ENCODE measurements around the gene C19orf53.

Gene C19orf53

DNA sequence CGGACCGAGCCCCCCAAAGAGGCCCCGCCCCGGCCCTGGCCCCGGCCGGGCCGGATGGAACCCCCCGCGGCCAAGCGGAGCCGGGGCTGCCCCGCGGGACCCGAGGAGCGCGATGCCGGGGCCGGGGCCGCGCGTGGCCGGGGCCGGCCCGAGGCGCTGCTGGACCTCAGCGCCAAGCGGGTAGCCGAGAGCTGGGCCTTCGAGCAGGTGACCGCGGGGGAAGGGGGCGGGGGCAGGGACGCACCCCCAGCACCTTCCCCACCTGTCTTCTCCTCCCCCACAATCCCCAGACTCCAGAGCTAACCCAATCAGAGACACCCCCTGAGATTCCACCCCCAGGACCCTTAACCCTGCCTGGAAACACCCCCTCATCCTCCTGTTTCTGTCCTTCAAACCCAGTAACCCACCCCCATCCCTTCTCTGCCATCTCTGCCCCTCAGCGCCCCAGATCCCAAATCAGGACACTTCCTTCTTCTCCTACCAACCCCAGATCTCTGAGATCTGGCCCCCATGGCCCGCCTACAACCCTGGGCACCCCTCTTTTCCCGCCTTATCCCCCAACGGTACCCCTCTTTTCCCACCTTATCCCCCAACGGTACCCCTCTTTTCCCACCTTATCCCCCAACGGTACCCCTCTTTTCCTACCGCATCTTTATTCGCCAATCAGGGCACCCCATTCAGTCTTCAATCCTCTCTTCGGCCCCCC, 21.5 kb downstream of the C19orf53 start:
- DNase-seq (ENCODE audit: low read depth in 2 of 3, low spot score in 2 of 3): no peak

DNA sequence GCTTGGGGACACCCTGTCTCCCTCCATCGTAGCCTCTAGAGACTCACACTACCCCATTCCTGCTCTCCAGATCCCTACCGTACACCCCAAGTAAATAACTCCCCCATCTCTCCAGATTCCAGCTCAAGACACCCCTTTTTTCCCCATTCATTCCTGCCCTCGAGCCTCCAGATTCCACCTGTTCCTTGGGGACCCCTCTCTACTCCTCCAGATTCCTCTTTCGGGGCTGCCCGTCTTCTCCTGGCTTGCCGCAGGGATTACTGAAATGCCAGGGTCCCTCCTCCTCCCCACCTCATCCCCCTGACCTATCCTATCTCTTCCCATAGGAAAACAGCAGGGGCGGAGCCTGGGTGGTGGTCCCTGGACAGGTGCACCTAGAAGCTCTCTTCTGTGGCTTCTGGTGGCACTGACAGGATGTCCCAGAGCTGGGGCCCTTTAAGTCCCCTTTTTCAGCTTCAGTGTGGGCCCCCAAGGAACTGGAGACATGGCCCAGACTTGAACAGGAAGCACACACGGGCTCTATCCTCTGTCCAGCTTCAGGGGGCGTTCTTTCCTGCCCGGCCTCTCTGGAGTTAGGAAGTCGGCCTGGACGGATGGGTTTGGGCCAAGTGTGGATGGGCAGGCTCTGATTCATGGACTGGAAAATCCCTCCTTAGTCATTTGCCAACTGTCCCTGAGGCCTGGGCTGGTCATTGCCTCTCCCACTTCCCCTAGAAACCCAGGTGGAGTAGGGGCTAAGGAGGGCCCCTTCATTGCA, 22.2 kb downstream of the C19orf53 start:
- no peak for DNase-seq (ENCODE audit: low read depth in 2 of 3, low spot score in 2 of 3)

DNA sequence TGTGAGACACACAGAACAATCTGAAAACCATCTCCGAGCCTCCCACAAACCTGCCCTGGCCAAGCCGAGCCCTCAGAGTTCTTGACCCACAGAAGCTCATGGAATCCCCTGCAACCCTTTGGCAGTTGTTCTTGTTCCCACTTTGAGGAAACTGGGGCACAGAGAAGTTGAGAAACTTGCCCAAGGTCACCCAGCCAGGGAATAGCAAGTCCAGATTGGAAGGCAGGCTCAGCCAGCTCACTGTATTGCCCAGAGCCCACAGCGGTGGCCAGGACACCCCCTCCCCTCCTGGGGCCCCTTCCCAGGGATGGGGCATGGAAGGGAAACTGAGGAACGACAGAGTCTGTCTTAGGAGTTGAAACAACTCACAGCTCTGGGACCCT, 22.8 kb downstream of the C19orf53 start:
- DNase-seq (ENCODE audit: low read depth in 2 of 3, low spot score in 2 of 3): no peak

DNA sequence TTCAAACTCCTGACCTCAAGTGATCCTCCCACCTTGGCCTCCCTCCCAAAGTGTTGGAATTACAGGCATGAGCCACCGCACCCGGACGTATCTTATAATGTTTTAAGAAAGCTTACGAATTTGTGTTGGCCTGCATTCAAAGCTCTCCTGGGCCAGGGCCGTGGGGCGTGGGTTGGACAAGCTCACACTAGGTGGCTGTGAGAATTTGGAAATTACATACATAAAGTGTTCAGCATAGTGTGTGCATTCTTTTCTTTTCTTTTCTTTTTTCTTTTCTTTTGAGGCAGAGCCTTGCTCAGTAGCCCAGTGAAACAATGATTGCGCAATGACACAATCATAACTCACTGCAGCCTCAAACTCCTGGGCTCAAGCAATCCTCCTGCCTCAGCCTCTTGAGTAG, 23.6 kb downstream of the C19orf53 start:
- DNase-seq (ENCODE audit: low read depth in 2 of 3, low spot score in 2 of 3): no peak

DNA sequence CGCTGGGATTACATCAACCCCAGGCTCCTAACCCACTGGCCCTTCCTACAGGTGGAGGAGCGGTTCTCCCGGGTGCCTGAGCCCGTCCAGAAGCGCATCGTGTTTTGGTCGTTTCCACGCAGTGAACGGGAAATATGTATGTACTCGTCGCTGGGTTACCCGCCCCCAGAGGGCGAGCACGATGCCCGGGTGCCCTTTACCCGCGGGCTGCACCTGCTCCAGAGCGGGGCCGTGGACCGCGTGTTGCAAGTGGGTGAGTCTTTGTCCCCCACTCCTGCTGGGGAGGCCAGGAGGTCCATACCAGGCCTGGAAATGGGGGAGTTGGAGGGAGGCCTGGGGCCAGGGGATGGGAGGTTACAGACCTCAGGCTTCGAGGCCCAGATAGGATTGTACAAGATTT, 25.4 kb downstream of the C19orf53 start:
- no peak for DNase-seq (ENCODE audit: low read depth in 2 of 3, low spot score in 2 of 3)

DNA sequence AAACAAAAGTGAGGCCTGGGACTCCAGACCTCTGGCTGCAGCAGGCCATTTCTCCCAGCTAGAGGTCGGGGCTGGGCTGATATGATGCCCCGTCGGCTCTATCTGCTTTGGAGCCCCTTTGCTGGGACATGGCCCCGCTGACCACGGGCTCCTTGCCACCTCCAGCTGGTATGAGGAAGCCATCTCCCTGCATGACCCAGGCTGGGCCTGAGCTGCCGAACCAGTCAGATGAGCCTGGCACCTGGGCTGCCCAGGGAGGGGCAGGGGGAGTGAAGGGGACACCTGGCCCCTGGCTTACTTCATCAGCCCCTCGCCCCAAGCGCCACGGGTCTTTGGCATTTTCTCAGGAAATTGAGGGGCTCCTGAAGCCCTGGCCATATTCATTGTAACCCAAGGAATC, 28.8 kb downstream of the C19orf53 start:
- DNase-seq (ENCODE audit: low read depth in 2 of 3, low spot score in 2 of 3): no peak

DNA sequence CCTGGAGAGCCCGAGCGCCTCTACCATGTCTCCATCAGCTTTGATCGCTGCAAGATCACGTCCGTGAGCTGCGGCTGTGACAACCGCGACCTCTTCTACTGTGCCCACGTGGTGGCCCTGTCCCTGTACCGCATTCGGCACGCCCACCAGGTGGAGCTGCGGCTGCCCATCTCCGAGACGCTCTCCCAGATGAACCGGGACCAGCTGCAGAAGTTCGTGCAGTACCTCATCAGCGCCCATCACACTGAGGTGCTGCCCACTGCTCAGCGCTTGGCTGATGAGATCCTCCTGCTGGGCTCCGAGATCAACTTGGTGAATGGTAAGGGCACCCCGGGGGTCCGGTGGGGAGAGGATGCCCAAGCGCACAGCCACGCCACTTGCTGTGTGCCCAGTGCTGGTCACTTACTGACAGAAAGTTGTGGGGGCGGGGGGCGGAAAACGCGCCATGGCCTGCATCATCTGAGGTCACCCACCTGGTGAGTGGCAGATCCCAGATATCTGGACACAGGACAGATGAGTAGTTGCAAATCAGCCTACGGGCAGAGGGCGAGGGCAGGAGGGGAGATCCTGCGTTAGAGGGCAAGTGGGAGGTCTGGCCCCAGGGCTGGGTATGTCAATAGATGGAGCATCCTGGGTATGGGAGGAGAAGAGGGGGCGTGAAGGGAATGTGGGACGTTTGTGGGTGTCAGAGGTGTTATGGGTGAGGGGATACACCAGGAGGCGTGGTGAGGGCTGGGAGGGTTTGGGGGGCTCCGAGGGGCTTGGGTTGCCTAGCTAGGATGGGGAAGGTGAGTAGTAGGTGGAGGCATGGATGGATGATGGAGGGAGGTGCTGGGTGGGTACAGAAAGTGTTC, 30.8 kb downstream of the C19orf53 start:
- no peak for DNase-seq (ENCODE audit: low read depth in 2 of 3, low spot score in 2 of 3)

DNA sequence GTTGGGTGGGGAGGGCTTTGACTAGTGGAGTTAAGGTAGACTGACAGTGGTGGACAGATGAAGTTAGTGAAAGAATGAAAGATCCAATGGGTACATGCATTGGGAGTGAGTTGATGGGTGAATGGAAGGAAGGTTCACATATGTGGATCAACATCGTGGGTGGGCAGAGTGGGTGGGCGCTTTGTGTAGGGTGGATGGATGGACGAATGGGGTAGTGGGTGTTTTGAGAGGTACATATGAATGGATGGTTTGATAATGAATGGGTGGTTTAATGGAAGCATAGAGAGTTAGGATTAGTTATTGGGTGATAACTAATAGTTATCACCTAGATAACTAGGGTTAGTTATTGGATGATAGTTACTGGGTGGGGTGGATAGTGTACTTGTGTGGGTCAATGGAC, 32.5 kb downstream of the C19orf53 start:
- DNase-seq (ENCODE audit: low read depth in 2 of 3, low spot score in 2 of 3): no peak

DNA sequence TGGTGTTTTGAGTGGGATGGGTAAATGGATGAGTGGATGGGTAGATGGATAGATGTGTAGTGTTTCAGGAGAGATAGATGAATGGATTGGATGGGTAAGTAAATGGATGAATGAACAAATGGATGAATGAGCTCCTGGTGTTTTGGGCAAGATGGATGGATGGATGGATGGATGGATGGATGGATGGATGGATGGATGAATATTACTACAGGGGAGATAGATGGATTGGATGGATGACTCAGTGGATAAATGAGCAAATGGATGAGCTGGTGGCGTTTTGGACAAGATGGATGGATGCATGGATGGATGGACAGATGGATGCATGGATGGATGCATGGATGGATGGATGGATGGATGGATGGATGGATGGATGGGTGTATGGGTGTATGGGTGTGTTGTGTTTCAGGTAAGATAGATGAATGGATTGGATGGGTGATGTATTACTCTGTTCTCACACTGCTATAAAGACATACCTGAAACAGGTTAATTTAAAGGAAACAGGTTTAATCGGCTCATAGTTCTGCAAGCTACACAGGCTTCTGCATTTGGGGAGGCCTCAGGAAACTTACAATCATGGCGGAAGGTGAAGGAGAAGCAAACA, 33.3 kb downstream of the C19orf53 start:
- no peak for DNase-seq (ENCODE audit: low read depth in 2 of 3, low spot score in 2 of 3)

DNA sequence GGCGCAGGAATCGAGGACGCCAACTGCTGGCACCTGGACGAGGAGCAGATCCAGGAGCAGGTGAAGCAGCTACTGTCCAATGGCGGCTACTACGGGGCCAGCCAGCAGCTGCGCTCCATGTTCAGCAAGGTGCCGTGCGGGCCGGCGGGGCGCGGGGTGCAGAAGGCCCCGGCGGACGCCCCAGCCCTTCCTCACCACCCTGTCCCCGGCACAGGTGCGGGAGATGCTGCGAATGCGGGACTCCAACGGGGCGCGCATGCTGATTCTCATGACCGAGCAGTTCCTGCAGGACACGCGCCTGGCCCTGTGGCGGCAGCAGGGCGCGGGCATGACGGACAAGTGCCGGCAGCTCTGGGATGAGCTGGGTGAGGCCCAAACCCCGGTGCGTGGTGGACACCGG, 34.6 kb downstream of the C19orf53 start:
- no peak for DNase-seq (ENCODE audit: low read depth in 2 of 3, low spot score in 2 of 3)

DNA sequence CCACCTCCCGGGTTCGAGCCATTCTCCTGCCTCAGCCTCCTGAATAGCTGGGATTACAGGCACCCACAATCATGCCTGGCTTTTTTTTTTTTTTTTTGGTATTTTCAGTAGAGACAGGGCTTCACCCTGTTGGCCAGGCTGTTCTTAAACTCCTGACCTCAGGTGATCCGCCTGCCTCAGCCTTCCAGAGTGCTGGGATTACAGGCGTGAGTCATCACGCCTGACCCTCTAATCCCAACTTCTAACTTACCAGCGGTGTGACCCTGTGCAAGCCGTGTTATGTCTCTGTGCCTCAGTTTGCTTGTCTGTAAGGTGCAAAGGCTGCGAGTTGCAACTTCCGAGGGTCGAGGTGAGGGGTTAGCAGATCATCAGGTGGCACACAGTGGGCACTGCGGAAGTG, 38.3 kb downstream of the C19orf53 start:
- DNase-seq (ENCODE audit: low read depth in 2 of 3, low spot score in 2 of 3): no peak

DNA sequence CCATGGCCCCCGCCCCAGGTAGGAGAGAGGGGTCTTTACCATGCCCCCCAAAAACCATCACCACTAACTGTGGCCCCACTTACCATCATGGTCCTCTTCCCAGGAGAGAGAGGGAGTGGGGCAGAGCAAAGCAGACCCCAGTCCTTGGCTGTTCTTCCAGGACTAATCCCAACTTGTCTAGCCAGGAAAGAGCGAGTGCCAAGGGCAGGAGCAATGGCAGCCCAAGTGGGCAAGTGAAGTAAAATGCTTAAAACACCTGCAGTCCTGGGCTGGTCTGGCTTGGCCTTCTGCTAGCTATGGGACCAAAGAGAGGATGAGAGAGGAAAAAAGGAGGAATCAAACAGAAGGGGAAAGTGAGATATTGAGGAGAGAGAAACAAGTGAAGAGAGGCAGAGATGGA, 38.9 kb downstream of the C19orf53 start:
- no peak for DNase-seq (ENCODE audit: low read depth in 2 of 3, low spot score in 2 of 3)

DNA sequence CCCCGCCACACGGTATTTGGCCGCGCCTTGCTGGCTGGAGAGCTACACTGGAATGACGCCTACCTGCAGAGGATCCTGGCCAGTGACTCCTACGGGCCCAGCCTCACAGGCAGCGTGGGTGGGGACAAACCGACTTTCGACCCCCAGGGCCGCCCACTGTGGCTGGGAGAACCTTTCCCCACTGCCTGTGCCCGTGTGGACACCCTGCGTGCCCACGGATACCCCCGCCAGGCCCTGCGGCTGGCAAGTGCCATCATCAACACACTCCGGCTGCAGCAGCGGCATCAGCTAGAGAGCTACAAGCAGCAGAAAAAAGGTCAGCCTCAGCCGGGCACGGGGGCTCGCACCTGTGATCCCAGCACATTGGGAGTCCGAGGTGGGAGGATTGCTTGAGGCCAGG, 40.3 kb downstream of the C19orf53 start:
- DNase-seq (ENCODE audit: low read depth in 2 of 3, low spot score in 2 of 3): no peak

DNA sequence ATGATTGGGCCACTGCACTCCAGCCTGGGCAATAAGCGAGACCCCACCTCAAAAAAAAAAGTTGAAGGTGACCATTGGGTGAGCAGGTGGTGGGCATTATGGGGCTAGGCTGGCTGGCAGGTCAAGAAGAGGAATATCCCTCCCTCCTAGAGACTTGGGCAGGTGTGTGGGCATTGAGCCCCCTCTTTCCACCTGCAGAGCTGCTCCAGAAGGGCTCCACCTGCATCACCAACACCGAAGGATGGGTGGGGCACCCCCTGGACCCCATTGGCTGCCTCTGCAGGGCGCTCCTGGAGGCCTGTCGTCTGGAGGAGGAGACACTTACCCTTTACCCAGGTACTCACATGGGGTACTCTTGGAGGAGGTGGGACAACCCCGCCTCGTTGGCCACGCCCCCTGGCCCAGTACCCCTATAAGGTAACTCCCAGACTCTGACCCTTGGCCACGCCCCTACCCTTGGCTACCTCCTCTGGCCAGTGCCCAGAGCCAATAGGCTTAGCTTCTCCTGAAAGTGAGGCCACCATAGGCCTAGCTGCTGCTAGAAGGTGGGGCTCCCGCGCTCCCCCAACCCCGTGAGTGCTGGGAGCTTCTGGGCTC, 42.9 kb downstream of the C19orf53 start:
- DNase-seq (ENCODE audit: low read depth in 2 of 3, low spot score in 2 of 3): no peak

DNA sequence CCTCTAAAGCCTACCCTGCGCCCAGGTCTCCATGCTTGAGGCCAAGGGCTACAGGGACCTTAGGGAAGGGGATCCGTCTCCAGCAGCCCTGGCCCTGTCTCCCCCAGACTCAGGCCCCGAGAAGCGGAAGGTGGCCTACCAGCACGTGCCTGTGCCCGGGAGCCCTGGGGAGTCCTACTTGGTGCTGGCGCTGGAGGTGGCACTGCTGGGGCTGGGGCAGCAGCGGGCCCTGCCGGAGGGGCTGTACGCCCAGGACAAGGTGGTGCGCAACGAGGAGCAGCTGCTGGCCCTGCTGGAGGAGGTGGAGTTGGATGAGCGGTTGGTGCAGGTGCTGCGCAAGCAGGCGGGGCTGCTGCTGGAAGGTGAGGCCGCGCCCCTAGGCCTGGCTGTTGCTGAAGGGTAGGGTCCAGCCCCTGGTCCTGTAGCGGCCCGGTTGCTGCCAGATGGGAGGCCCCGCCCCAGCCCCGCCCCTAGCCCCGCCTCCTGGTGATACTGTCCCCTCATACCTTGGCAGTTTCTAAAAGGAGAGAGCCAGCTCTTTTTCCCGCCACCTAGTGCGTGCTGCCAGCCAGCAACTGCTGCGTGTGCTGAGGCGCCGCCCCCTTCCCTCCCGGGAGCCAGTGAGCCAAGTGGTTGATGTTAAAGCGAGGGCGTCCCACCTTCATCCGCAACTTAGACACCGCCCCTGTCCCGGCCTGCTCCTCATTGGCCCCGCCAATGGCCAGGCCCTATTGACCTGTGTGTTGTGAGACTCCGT, 43.5 kb downstream of the C19orf53 start:
- DNase-seq (ENCODE audit: low read depth in 2 of 3, low spot score in 2 of 3): no peak

DNA sequence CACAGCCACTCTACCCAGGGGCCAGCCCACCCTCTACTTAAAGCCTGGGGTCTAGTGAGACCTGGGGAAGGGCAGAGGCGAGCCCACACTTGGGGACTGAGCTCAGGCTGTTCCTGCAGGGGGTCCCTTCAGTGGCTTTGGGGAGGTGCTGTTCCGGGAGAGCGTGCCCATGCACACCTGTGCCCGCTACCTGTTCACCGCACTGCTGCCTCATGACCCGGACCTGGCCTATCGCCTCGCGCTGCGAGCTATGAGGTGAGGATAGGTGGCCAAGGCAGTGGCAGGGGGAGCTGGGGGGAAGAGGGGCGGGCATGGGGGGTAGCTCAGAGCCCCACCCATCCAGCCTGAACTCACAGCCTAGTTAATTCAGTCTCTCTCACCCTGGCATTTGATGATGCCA, 45.0 kb downstream of the C19orf53 start:
- no peak for DNase-seq (ENCODE audit: low read depth in 2 of 3, low spot score in 2 of 3)

DNA sequence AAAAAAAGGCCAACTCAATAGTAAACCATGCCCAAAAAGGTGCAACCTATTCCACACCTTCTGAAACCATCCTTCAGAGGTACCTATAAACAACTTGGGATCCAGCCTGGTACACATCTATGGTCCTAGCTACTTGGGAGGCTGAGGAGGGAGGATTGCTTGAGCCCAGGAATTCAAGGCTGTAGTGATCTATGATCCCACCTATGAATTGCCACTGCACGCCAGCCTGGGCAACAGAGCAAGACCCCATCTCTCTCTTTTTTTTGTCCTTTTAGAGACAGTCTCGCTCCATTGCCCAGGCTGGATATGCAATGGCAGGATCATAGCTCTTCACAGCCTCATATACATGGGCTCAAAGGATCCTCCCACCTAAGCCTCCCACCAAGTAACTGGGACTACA, 47.0 kb downstream of the C19orf53 start:
- no peak for DNase-seq (ENCODE audit: low read depth in 2 of 3, low spot score in 2 of 3)

DNA sequence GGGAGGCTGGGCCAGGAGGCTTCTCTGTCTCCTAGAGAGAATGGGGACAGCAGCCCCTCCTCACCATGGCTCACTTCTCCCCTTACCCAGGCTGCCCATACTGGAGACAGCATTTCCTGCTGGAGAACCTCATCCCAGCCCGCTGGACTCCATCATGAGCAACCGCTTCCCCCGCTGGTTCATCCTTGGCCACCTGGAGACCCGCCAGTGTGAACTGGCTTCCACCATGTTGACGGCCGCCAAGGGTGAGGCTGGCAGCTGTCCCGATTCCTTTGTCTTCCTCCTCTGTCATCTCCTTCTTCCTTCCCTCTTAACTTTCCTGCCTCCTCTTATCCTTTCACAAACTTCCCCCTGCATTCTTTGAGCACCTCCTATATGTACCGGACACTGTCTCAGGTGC, 49.0 kb downstream of the C19orf53 start:
- DNase-seq (ENCODE audit: low read depth in 2 of 3, low spot score in 2 of 3): no peak

DNA sequence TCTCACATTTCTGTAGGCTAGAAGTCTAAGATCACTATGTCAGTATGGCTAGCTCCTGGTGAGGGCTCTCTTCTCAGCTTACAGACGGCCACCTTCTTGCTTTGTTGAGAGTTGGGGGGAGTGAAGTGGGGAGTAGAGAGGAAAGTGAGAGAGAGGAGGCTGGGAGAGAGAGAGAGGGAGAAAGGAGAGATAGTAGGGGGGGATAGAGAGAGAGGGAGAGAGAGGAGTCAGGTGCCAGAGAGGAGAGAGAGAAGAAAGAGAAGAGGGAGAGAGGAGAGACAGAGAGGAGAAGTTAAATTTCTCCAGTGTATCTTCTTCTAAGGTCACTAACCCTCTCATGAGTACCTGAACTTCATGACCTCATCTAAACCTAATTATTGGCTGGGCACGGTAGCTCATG, 49.6 kb downstream of the C19orf53 start:
- DNase-seq (ENCODE audit: low read depth in 2 of 3, low spot score in 2 of 3): no peak

DNA sequence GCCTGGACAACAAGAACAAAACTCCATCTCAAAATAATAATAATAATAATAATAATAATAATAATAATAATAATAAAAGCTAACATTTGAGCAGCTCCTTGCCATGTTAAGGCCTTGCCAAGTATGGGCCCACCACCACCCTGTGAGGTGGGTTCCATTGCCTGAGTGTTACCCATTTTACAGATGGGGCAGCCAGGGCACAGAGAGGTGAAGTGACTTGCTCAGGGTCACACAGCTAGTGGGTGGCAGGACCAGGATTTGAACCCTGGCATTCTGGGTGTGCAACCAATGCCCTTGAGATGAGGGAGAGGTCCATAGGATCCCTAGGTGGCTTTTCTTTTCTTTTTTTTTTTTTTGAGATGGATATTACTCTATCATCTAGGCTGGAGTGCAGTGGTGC, 50.4 kb downstream of the C19orf53 start:
- DNase-seq (ENCODE audit: low read depth in 2 of 3, low spot score in 2 of 3): no peak
